PC-9 (cell line): ENCODE results near the gene RBMX2. TPM values are rescaled to one million over a fixed set of nuclear protein-coding genes. Genes with fewer than 3 reads are reported as not detected.

Experiments used
- BruUV-seq: library from RNA; stranded (reverse); fragments of 400-500 nt; replicated peaks from 2 replicates; lab custom pipeline; 2021; lab: Mats Ljungman, UMichigan
- CTCF ChIA-PET: fragments of 300-600 bp; sonication (Branson Sonifier 250); formaldehyde crosslinking; loops from one replicate; lab custom pipeline; 2022; ENCODE audit warnings: antibody characterized with exemption; lab: Charles Lee
- POLR2A ChIA-PET: fragments of 300-600 bp; sonication (Branson Sonifier 250); formaldehyde crosslinking; loops from one replicate; lab custom pipeline; 2022; ENCODE audit warnings: antibody characterized with exemption; ENCODE audit not compliant: unreplicated experiment; lab: Charles Lee
- DNase-seq, 2 experiments: peaks; one replicate each; pipeline versions ENCODE4 v3.0.0 to v3.0.0-alpha.2; 2015 to 2022; ENCODE audit warnings: mixed read lengths in 1 of 2
- H2AFZ ChIP-seq: fragments of 200-600 bp; sonication (generic); 2 replicates; pipeline ENCODE4 v1.8.1; 2017; ENCODE audit warnings: antibody characterized with exemption
- H3F3A ChIP-seq: fragments of 200-600 bp; sonication (generic); 2 replicates; pipeline ENCODE4 v1.8.1; 2017; ENCODE audit warnings: antibody characterized with exemption, mild to moderate bottlenecking, low read depth; ENCODE audit not compliant: insufficient read depth
- H3K27ac ChIP-seq: fragments of 200-600 bp; sonication (generic); 2 replicates; pipeline ENCODE4 v1.6.1; 2016; ENCODE audit warnings: mixed run types
- H3K27me3 ChIP-seq: fragments of 200-600 bp; sonication (generic); 2 replicates; pipeline ENCODE4 v1.6.1; 2016; ENCODE audit warnings: low read depth, mixed run types; ENCODE audit not compliant: insufficient read depth
- H3K36me3 ChIP-seq: fragments of 200-600 bp; sonication (generic); 2 replicates; pipeline ENCODE4 v1.6.1; 2016; ENCODE audit warnings: low read depth, mixed run types
- H3K4me1 ChIP-seq: fragments of 200-600 bp; sonication (generic); replicated peaks from 2 replicates; pipeline ENCODE4 v1.6.1; 2016; ENCODE audit warnings: mixed run types; ENCODE audit not compliant: insufficient read depth
- H3K4me2 ChIP-seq: fragments of 200-600 bp; sonication (generic); 2 replicates; pipeline ENCODE4 v1.6.1; 2017; ENCODE audit warnings: mixed run types
- H3K4me3 ChIP-seq: fragments of 200-600 bp; sonication (generic); 2 replicates; pipeline ENCODE4 v1.6.1; 2016; ENCODE audit warnings: mixed run types
- H3K79me2 ChIP-seq: fragments of 200-600 bp; sonication (generic); 2 replicates; pipeline ENCODE4 v1.6.1; 2017; ENCODE audit warnings: low read depth, mixed run types
- H3K9me2 ChIP-seq: fragments of 200-600 bp; sonication (generic); 2 replicates; pipeline ENCODE4 v1.8.1; 2017; ENCODE audit warnings: mild to moderate bottlenecking; ENCODE audit not compliant: insufficient read depth
- H3K9me3 ChIP-seq: fragments of 200-600 bp; sonication (generic); 2 replicates; pipeline ENCODE4 v1.8.1; 2016; ENCODE audit warnings: low read depth; ENCODE audit not compliant: insufficient read depth
- H4K20me1 ChIP-seq: fragments of 200-600 bp; sonication (generic); 2 replicates; pipeline ENCODE4 v1.8.1; 2017; ENCODE audit not compliant: insufficient read depth
- CTCF ChIP-seq: fragments of 200-600 bp; sonication (generic); conservative IDR thresholded peaks from 2 replicates; pipeline ENCODE4 v1.6.1; 2017; ENCODE audit warnings: mixed run types, antibody characterized with exemption, mild to moderate bottlenecking, moderate library complexity
- EZH2 ChIP-seq: fragments of 200-600 bp; sonication (generic); IDR thresholded peaks from 2 replicates; pipeline ENCODE4 v1.8.0; 2017; ENCODE audit warnings: antibody characterized with exemption, low read depth
- intact Hi-C: fragments of 100-400 bp; cut with micrococcal nuclease; formaldehyde crosslinking; loops from one replicate; pipeline ENCODE4 v1.10.0; 2022; ENCODE audit not compliant: unreplicated experiment
- total RNA-seq: library from RNA; stranded (reverse); gene quantifications from 2 replicates; pipeline ENCODE4 v1.2.3, GENCODE V29; 2021

Gene RBMX2
- total RNA-seq, 1 experiment from 2014 or later: 53.6 TPM

- Histone ChIP-seq H3K27me3 (peaks cover 3% of the 10 kb centered on the region; the same call in 1 of the 2 replicates), H3K27ac (no peak overlapping the region), H3K36me3 (no peaks in the 10 kb centered on the region), H4K20me1 (no peaks in the 10 kb centered on the region), H3F3A (no peaks in the 10 kb centered on the region), H3K4me3 (no peak overlapping the region), H2AFZ (no peak overlapping the region), H3K9me3 (no peaks in the 10 kb centered on the region), H3K4me1 (no peaks in the 10 kb centered on the region), H3K9me2 (no peaks in the 10 kb centered on the region), H3K79me2 (no peaks in the 10 kb centered on the region), H3K4me2 (no peak overlapping the region)
- POLR2A ChIA-PET: no interaction called here
- CTCF ChIA-PET: no interaction called here
- no peak for TF ChIP-seq CTCF
- TF ChIP-seq EZH2: no peak
- intact Hi-C loops: no loop called here
- no peak for DNase-seq
- BruUV-seq: no TSS peak
Observed at GRCh38 chrX:130378024-130378669, 23.6 kb upstream of the RBMX2 start.

GRCh38 chrX:130385520-130385919 lies 16.3 kb upstream of the RBMX2 start, which contains the start of gene GPR119:
Gene GPR119 (minus strand): TSS chrX:130385674. CDS start chrX:130385447, 227 bp downstream.
- no peaks in the 10 kb centered on the region for H4K20me1 ChIP-seq
- H3K4me1 ChIP-seq: no peaks in the 10 kb centered on the region
- H3K27me3 ChIP-seq: peaks cover 13% of the 10 kb centered on the region
- BruUV-seq: no TSS peak
- no peaks in the 10 kb centered on the region for H3K79me2 ChIP-seq
- POLR2A ChIA-PET: no interaction called here
- H3K36me3 ChIP-seq: no peaks in the 10 kb centered on the region
- H2AFZ ChIP-seq: no peak within 1 kb of the TSS
- no peak within 1 kb of the TSS for H3K4me3 ChIP-seq
- DNase-seq: no peak
- CTCF ChIA-PET: interaction anchor here (0.8 kb wide), 1 partner anchor 306 kb away, joined by 4 read pairs; no protein-coding TSS in a partner anchor
- no peaks in the 10 kb centered on the region for H3K9me3 ChIP-seq
- TF ChIP-seq CTCF: no peak
- TF ChIP-seq EZH2: no peak
- H3K4me2 ChIP-seq: no peak within 1 kb of the TSS
- H3K27ac ChIP-seq: no peak within 1 kb of the TSS
- no peaks in the 10 kb centered on the region for H3K9me2 ChIP-seq
- no peaks in the 10 kb centered on the region for H3F3A ChIP-seq
- intact Hi-C loops: no loop called here

- no peaks in the 10 kb centered on the region for H3F3A ChIP-seq
- intact Hi-C loops: no loop called here
- H3K36me3 ChIP-seq: no peaks in the 10 kb centered on the region
- H3K27ac ChIP-seq: no peak overlapping the region
- H2AFZ ChIP-seq: no peak overlapping the region
- H3K4me1 ChIP-seq: no peaks in the 10 kb centered on the region
- no peak for DNase-seq
- H4K20me1 ChIP-seq: no peaks in the 10 kb centered on the region
- ChIA-PET POLR2A (no interaction called here), CTCF (no interaction called here)
- H3K79me2 ChIP-seq: no peaks in the 10 kb centered on the region
- TF ChIP-seq CTCF (no peak), EZH2 (no peak)
- no TSS peak for BruUV-seq
- H3K4me3 ChIP-seq: no peak overlapping the region
- peaks cover 13% of the 10 kb centered on the region for H3K27me3 ChIP-seq
- H3K4me2 ChIP-seq: no peak overlapping the region
- H3K9me3 ChIP-seq: no peaks in the 10 kb centered on the region
- no peaks in the 10 kb centered on the region for H3K9me2 ChIP-seq
Observed at GRCh38 chrX:130386408-130386808, 15.4 kb upstream of the RBMX2 start.
